Measurements from ENCODE around the gene C12orf57. TPM values are rescaled to one million over a fixed set of nuclear protein-coding genes. Genes with fewer than 3 reads are reported as not detected.

Gene C12orf57
- total and polyA plus RNA-seq, 10 of the 15 experiments (the other 5 are each of a cell fraction or from before 2014, with no cell fraction given) = 64.5 to 377 (median 211) TPM

- TF ChIP-seq CEBPB (IDR thresholded peaks at IDR 0.05; ENCODE audit: borderline replicate concordance in 1 of 2, low read depth in 2 of 2, low read length in 2 of 2) = no peak
- no peak for TF ChIP-seq ZZZ3 (IDR thresholded peaks at IDR 0.05; ENCODE audit: control insufficient read depth, insufficient read length, low read depth)
- TF ChIP-seq SP1 (IDR thresholded peaks at IDR 0.05; ENCODE audit: low read depth, low read length) = peak; percentile 85
- no peak for TF ChIP-seq ESRRA (IDR thresholded peaks at IDR 0.05; ENCODE audit: low read length)
- TF ChIP-seq POLR2AphosphoS5 (IDR thresholded peaks at IDR 0.05; ENCODE audit: low read length) = peak; percentile 41; the same call in 1 of the 2 replicates
- no peak for TF ChIP-seq HDAC6 (IDR thresholded peaks at IDR 0.05; ENCODE audit: unreplicated experiment)
- TF ChIP-seq BMI1 (IDR thresholded peaks at IDR 0.05; ENCODE audit: borderline replicate concordance) = peak; percentile 92
- TF ChIP-seq SIN3A (IDR thresholded peaks at IDR 0.05; ENCODE audit: low read depth, low read length) = peak; percentile 89
- no peak for TF ChIP-seq ZNF687 (IDR thresholded peaks at IDR 0.05)
- no peak for TF ChIP-seq EZH2 (IDR thresholded peaks at IDR 0.05; ENCODE audit: borderline replicate concordance, control insufficient read depth, low read depth, low read length)
- TF ChIP-seq SUPT20H (IDR thresholded peaks at IDR 0.05; ENCODE audit: borderline replicate concordance, control insufficient read depth, low read depth, low read length) = no peak
- TF ChIP-seq SMARCA5 (IDR thresholded peaks at IDR 0.05) = no peak
- TF ChIP-seq NFIC (IDR thresholded peaks at IDR 0.05; ENCODE audit: low read depth, low read length) = no peak
- no peak for TF ChIP-seq ATF3 (IDR thresholded peaks at IDR 0.05; ENCODE audit: borderline replicate concordance, extremely low read depth, low read depth, low read length)
- no peak for TF ChIP-seq CHD4 (IDR thresholded peaks at IDR 0.05)
- peak; percentile 71; the same call in 1 of the 2 replicates for TF ChIP-seq NFYB (IDR thresholded peaks at IDR 0.05; ENCODE audit: insufficient read depth, low read depth, low read length)
- no peak for TF ChIP-seq ZNF384 (IDR thresholded peaks at IDR 0.05; ENCODE audit: borderline replicate concordance, low read depth, low read length)
- TF ChIP-seq USF1 (IDR thresholded peaks at IDR 0.05; ENCODE audit: borderline replicate concordance, extremely low read length, insufficient read depth, low read depth, low read length) = no peak
- TF ChIP-seq ELK1 (IDR thresholded peaks at IDR 0.05; ENCODE audit: low read depth, low read length) = no peak
- no peak for TF ChIP-seq RFX5 (IDR thresholded peaks at IDR 0.05; ENCODE audit: low read depth, low read length)
- no peak for TF ChIP-seq POU2F2 (IDR thresholded peaks at IDR 0.05; ENCODE audit: borderline replicate concordance, low read depth, low read length)
- 0 out of 4 replicates have a peak, but pooled peaks of 1 of the 2 experiments have one; percentile 2 for TF ChIP-seq SRF (IDR thresholded peaks at IDR 0.05; ENCODE audit: low read depth in 2 of 2, low read length in 2 of 2)
Measured at GRCh38 chr12:6904280-6905276, 39.2 kb upstream of the C12orf57 start, which contains the start of gene LRRC23 (continued).

All from GM12878 (cell line).